ENCODE measurements around the gene RGS19. TPM values are rescaled to one million over a fixed set of nuclear protein-coding genes. Genes with fewer than 3 reads are reported as not detected.

Gene RGS19
- total and polyA plus RNA-seq, 2 of the 8 experiments (the other 6 are each of a cell fraction or from before 2014, with no cell fraction given) = 12.7 to 16.8 TPM

GRCh38 chr20:64040231-64041039, 38.9 kb downstream of the RGS19 start (continued):
- TF ChIP-seq, protein P1, sequence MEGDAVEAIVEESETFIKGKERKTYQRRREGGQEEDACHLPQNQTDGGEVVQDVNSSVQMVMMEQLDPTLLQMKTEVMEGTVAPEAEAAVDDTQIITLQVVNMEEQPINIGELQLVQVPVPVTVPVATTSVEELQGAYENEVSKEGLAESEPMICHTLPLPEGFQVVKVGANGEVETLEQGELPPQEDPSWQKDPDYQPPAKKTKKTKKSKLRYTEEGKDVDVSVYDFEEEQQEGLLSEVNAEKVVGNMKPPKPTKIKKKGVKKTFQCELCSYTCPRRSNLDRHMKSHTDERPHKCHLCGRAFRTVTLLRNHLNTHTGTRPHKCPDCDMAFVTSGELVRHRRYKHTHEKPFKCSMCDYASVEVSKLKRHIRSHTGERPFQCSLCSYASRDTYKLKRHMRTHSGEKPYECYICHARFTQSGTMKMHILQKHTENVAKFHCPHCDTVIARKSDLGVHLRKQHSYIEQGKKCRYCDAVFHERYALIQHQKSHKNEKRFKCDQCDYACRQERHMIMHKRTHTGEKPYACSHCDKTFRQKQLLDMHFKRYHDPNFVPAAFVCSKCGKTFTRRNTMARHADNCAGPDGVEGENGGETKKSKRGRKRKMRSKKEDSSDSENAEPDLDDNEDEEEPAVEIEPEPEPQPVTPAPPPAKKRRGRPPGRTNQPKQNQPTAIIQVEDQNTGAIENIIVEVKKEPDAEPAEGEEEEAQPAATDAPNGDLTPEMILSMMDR (IDR thresholded peaks at IDR 0.05; ENCODE audit: control extremely low read depth in 1 of 3, insufficient read depth in 1 of 3, low read depth in 1 of 3, low read length in 3 of 3) = no peak
